ENCODE results near the gene TMPRSS11F. TPM values are rescaled to one million over a fixed set of nuclear protein-coding genes. Genes with fewer than 3 reads are reported as not detected.

TMPRSS11F gene
- total RNA-seq, 1 donor from 2014 or later = not detected

- no peaks in the 10 kb centered on the region for H3K27me3 ChIP-seq
- H3K9me3 ChIP-seq = peaks cover 0 to 5% of the 10 kb centered on the region in 2 donors
- H3K4me3 ChIP-seq = no peak overlapping the region
- intact Hi-C loops (cut with DNase I) = no loop called here
- H3K36me3 ChIP-seq = no peaks in the 10 kb centered on the region
- DNase-seq (ENCODE audit: low spot score in 2 of 2) = no peak
- no peak for TF ChIP-seq CTCF (IDR thresholded peaks at IDR 0.05)
- no peaks in the 10 kb centered on the region for H3K4me1 ChIP-seq
- no peak overlapping the region for H3K27ac ChIP-seq
Observed at GRCh38 chr4:68119921-68120320, 9.7 kb downstream of the TMPRSS11F start.

- no peaks in the 10 kb centered on the region for H3K36me3 ChIP-seq
- no peaks in the 10 kb centered on the region for H3K9me3 ChIP-seq
- H3K27ac ChIP-seq = no peak overlapping the region
- H3K4me3 ChIP-seq = no peak overlapping the region
- no peaks in the 10 kb centered on the region for H3K4me1 ChIP-seq
- H3K27me3 ChIP-seq = no peaks in the 10 kb centered on the region
- TF ChIP-seq CTCF (IDR thresholded peaks at IDR 0.05) = no peak
- intact Hi-C loops (cut with DNase I) = no loop called here
- no peak for DNase-seq (ENCODE audit: low spot score in 2 of 2)
Observed at GRCh38 chr4:68110441-68110840, 19.2 kb downstream of the TMPRSS11F start.

- no peaks in the 10 kb centered on the region for H3K27me3 ChIP-seq
- H3K27ac ChIP-seq = no peak overlapping the region
- intact Hi-C loops (cut with DNase I) = no loop called here
- H3K4me1 ChIP-seq = no peaks in the 10 kb centered on the region
- no peak overlapping the region for H3K4me3 ChIP-seq
- no peaks in the 10 kb centered on the region for H3K36me3 ChIP-seq
- TF ChIP-seq CTCF (IDR thresholded peaks at IDR 0.05) = no peak
- DNase-seq (ENCODE audit: low spot score in 2 of 2) = no peak
- H3K9me3 ChIP-seq = no peaks in the 10 kb centered on the region
Observed at GRCh38 chr4:68109868-68110267, 19.8 kb downstream of the TMPRSS11F start.

GRCh38 chr4:68082758-68083157 is 46.9 kb downstream of the TMPRSS11F start:
- Histone ChIP-seq H3K27me3 (no peaks in the 10 kb centered on the region), H3K9me3 (no peaks in the 10 kb centered on the region), H3K4me3 (no peak overlapping the region), H3K27ac (no peak overlapping the region), H3K36me3 (no peaks in the 10 kb centered on the region), H3K4me1 (no peaks in the 10 kb centered on the region)
- no peak for DNase-seq (ENCODE audit: low spot score in 2 of 2)
- intact Hi-C loops (cut with DNase I) = no loop called here
- no peak for TF ChIP-seq CTCF (IDR thresholded peaks at IDR 0.05)

GRCh38 chr4:68079928-68080327 is 49.7 kb downstream of the TMPRSS11F start:
- no peaks in the 10 kb centered on the region for H3K9me3 ChIP-seq
- no peak for DNase-seq (ENCODE audit: low spot score in 2 of 2)
- intact Hi-C loops (cut with DNase I) = no loop called here
- no peak overlapping the region for H3K4me3 ChIP-seq
- H3K36me3 ChIP-seq = no peaks in the 10 kb centered on the region
- H3K27ac ChIP-seq = no peak overlapping the region
- H3K4me1 ChIP-seq = no peaks in the 10 kb centered on the region
- no peak for TF ChIP-seq CTCF (IDR thresholded peaks at IDR 0.05)
- no peaks in the 10 kb centered on the region for H3K27me3 ChIP-seq

GRCh38 chr4:68077737-68078136 is 51.9 kb downstream of the TMPRSS11F start:
- Histone ChIP-seq H3K27me3 (no peaks in the 10 kb centered on the region), H3K27ac (no peak overlapping the region), H3K4me1 (no peaks in the 10 kb centered on the region), H3K36me3 (no peaks in the 10 kb centered on the region), H3K4me3 (no peak overlapping the region), H3K9me3 (no peaks in the 10 kb centered on the region)
- DNase-seq (ENCODE audit: low spot score in 2 of 2) = no peak
- intact Hi-C loops (cut with DNase I) = no loop called here
- no peak for TF ChIP-seq CTCF (IDR thresholded peaks at IDR 0.05)
